HG03439 (cell line): ENCODE results near the gene POTEJ.
"Not testable (repeated sequence)": the region's sequence is repeated elsewhere in the genome, so short reads cannot be mapped to it uniquely, and the experiment has no call there.

Experiments
- ATAC-seq: cut with Tn5 transposase; IDR thresholded peaks from one replicate; pipeline ENCODE4 v1.9.1; 2021; ENCODE audit warnings: mild to moderate bottlenecking, moderate library complexity; ENCODE audit not compliant: unreplicated experiment

The POTEJ gene

GRCh38 chr2:130601648-130602302, 9.5 kb upstream of the POTEJ start:
- not testable (repeated sequence) for ATAC-seq

- ATAC-seq = not testable (repeated sequence)
Observed at GRCh38 chr2:130608276-130609001, 2.8 kb upstream of the POTEJ start.

- not testable (repeated sequence) for ATAC-seq
Observed at GRCh38 chr2:130609002-130609920, 2.0 kb upstream of the POTEJ start.

DNA sequence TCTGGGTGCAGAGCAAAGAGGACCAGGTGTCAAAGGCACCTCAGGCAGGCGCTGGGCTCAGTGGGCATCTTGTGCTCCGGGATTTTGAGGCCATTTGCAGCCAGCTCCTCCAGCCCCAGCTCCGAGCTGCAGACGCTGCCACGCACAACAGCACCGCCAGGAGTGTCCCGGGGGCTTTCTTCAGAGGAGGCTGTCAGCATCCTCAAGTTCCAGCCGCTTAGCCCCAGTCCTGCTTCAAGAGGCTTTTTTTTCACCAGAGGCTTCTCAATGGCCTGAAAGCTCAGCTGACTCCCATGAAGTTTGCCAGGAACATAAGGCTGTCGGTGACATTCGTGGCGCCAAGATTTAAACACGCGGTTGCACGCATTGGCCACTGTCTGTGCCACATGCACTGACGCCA, 754 bp upstream of the POTEJ start:
- not testable (repeated sequence) for ATAC-seq

DNA sequence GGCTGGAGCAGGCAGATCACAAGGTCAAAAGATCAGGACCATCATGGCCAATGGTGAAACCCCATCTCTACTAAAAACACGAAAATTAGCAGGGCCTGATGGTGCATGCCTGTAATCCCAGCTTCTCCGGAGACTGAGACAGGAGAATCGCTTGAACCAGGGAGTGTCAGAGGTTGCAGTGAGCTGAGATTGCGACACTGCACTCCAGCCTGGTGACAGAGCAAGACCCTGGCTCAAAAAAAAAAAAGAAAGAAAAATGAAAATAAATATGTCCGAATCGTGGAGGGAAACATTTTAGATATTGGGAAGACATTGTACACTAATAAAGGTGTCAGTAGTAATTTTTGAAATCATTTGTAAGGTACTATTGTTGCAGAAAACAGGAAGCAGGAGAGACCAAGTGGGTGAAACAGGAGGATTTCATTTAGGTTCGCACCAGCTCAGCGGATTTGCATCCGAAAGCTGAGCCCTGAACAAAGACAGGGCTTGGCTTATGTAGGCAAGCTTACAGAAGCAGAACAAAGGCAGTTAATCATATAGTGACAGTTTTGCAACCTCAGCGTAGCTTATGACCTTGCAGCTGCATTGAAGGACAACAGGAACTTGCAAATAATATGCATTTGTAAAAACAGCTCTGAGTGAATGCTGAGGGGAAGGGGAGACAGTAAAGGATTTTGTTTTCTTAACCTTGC, 17.7 kb downstream of the POTEJ start:
- ATAC-seq = not testable (repeated sequence)

DNA sequence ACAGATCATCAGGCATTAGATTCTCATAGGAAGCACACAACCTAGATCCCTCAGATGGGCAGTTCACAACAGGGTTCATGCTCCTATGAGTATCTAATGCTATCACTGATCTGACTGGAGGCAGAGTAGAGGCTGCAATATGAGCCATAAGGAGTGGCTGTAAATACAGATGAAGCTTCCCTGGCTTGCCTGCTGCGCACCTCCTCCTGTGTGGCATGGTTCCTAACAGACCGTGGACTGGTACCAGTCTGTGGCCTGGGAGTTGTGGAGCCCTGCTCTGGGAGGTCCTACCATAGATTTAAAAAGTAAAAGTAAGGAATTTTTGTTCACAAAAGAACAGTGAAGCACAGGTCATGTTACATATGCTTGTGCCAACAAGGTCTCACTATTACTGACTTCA, 27.7 kb downstream of the POTEJ start:
- ATAC-seq = not testable (repeated sequence)

DNA sequence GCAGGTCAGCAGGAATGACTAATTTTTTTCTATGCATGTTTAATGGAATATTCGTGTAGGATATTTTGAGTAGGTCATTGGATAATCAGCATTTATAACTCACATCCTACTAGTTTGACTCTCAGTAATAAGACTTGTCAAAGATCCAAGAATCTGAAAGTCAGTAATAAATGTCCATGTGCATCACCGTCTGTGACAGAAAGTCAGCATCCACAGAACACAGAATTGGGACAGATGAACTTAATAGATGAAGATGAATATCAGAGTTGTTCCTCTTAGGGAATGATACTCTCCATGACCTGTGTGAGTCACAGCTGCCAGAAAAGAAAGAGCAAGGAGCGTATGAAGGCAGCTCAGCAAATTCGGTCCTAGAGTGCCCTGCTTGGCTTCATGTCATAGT, 30.4 kb downstream of the POTEJ start:
- ATAC-seq = not testable (repeated sequence)

GRCh38 chr2:130649285-130649684, 38.0 kb downstream of the POTEJ start:
- ATAC-seq = not testable (repeated sequence)

DNA sequence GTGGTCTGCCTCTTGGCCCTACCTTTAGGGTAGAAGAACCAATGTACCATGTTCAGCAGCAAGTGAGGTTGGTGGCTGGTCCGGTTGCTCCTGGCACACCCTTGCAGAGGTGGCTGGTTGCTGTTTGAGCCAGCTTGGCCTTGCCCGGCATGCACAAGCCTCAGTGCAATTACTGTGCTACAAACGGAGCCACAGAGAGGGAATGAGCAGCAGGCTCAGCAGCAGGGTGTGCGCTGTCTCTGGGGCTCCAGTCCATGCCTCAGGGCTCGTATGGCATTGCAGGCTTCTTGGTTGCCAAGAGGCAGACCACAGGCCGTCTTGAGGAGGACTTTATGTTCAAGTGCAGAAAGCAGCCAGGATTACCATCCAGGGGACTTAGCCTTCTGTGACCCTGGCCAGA, 53.3 kb downstream of the POTEJ start:
- not testable (repeated sequence) for ATAC-seq

DNA sequence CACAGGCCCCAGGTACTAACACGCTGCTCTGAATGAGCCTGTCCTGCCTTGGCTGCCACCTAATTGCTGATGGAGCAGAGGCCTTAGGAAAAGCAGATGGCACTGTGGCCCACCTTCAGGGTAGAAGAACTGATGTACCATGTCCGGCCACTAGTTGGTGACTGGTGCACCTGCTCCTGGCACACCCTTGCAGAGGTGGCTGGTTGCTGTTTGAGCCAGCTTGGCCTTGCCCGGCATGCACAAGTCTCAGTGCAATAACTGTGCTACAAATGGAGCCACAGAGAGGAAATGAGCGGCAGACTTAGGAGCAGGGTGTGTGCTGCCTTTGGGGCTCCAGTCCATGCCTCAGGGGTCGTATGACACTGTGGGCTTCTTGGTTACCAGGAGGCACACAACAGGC, 54.4 kb downstream of the POTEJ start:
- not testable (repeated sequence) for ATAC-seq

- ATAC-seq = not testable (repeated sequence)
Observed at GRCh38 chr2:130667516-130667915, 56.3 kb downstream of the POTEJ start.

DNA sequence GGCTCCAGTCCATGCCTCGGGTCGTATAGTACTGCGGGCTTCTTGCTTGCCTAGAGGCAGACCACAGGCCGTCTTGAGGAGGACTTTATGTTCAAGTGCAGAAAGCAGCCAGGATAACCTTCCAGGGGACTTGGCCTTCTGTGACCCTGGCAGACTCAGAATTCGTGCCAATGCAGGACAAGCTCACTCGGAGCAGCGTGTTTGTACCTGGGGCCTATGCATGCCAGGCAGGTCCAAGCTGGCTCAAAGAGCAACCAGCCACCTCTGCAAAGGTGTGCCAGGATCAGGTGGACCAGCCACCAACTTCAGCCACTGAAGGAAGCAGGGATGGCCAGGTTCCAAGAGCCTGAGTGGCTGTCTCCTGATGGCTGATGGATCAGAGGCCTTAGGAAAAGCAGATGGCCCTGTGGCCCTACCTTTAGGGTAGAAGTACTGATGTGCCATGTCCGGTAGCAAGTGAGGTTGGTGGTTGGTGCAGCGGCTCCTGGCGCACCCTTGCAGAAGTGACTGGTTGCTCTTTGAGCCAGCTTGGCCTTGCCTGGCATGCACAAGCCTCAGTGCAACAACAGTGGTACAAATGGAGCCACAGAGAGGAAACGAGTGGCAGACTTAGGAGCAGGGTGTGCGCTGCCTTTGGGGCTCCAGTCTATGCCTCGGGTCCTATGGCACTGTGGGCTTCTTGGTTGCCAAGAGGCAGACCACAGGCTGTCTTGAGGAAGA, 58.9 kb downstream of the POTEJ start:
- ATAC-seq = not testable (repeated sequence)

DNA sequence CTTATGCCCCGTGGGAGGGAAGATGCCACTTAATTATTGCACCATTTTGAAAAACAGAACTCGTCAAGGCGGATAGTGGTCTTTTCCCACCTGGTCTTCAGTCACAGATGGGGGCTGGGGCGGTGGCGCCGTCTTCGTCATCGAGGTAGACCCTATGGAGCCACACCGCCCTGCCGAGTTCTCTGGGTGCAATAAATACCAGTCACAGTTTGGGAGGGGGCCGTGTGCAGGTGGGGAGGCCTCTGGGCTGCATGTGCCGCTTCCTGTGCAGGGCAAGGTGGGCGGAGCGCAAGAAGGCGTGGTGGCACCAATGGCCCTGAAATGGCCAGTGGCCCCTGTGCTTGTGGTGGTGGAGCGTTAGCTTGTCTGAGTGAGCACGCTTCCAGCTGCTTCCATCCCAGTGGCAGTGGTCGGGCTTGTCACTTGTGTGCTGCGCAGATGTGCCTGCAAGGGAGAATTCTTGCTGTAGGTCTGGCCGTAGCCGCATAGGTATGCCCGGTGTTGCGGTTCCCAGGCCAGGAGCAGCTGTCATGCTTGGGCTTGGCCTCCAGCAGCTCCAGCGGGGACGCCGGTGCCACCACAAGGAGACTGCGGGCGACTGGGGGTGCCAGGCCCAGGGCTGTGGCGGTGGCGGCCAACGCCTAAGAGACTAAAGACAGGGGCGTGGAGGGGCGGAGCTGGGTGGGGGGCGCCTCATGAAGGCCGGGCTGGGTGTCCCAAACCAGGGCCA, 81.0 kb downstream of the POTEJ start:
- not testable (repeated sequence) for ATAC-seq

- ATAC-seq = not testable (repeated sequence)
Observed at GRCh38 chr2:130693474-130693873, 82.2 kb downstream of the POTEJ start.

- not testable (repeated sequence) for ATAC-seq
Observed at GRCh38 chr2:130703250-130703649, 92.0 kb downstream of the POTEJ start.
